Measurements from ENCODE around the gene LRP5. TPM values are rescaled to one million over a fixed set of nuclear protein-coding genes. Genes with fewer than 3 reads are reported as not detected.
"Not testable (repeated sequence)": the region's sequence is repeated elsewhere in the genome, so short reads cannot be mapped to it uniquely, and the experiment has no call there.

The LRP5 gene
- total RNA-seq, 2 experiments from 2014 or later: 10.5 to 15.3 TPM

DNA sequence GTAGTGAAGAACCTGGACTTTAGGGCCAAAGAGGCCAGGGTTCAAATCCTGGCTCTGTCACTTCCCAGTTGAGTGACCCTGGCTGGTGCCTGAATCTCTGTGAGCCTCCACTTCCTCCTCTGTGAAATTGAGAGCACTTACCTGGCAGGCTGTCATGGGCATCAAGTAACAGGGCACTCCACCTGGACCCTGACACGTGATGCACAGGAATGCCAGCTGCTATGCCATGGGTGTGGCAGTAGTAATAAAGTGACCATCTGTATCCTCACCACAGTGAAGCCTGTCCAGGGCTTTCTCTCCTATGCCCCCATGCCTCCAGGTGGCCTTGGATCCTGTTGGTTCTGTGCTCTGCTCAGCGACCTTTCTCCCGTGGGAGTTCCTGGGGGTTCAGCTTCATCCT, 118.4 kb downstream of the LRP5 start:
- ChIA-PET CTCF (interaction anchor here (0.7 to 1.2 kb wide), 2 partner anchors 173 to 1486 kb away, joined by 3 to 4 read pairs; no protein-coding TSS in a partner anchor), POLR2A (no interaction called here)
- H3K4me3 Mint-ChIP-seq: no peak overlapping the region
- TF ChIP-seq, protein P1, sequence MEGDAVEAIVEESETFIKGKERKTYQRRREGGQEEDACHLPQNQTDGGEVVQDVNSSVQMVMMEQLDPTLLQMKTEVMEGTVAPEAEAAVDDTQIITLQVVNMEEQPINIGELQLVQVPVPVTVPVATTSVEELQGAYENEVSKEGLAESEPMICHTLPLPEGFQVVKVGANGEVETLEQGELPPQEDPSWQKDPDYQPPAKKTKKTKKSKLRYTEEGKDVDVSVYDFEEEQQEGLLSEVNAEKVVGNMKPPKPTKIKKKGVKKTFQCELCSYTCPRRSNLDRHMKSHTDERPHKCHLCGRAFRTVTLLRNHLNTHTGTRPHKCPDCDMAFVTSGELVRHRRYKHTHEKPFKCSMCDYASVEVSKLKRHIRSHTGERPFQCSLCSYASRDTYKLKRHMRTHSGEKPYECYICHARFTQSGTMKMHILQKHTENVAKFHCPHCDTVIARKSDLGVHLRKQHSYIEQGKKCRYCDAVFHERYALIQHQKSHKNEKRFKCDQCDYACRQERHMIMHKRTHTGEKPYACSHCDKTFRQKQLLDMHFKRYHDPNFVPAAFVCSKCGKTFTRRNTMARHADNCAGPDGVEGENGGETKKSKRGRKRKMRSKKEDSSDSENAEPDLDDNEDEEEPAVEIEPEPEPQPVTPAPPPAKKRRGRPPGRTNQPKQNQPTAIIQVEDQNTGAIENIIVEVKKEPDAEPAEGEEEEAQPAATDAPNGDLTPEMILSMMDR (IDR thresholded peaks at IDR 0.05): no peak
- no peak overlapping the region for H3K27ac Mint-ChIP-seq
- peaks cover 25% of the 10 kb centered on the region for H3K36me3 Mint-ChIP-seq (ENCODE audit: low read depth)
- ATAC-seq: no peak
- H3K9me3 Mint-ChIP-seq: peaks cover 19% of the 10 kb centered on the region
- no peak for DNase-seq
- intact Hi-C loops (cut with micrococcal nuclease): no loop called here
- H3K4me1 Mint-ChIP-seq (ENCODE audit: low read depth): no peaks in the 10 kb centered on the region
- no peaks in the 10 kb centered on the region for H3K27me3 Mint-ChIP-seq

DNA sequence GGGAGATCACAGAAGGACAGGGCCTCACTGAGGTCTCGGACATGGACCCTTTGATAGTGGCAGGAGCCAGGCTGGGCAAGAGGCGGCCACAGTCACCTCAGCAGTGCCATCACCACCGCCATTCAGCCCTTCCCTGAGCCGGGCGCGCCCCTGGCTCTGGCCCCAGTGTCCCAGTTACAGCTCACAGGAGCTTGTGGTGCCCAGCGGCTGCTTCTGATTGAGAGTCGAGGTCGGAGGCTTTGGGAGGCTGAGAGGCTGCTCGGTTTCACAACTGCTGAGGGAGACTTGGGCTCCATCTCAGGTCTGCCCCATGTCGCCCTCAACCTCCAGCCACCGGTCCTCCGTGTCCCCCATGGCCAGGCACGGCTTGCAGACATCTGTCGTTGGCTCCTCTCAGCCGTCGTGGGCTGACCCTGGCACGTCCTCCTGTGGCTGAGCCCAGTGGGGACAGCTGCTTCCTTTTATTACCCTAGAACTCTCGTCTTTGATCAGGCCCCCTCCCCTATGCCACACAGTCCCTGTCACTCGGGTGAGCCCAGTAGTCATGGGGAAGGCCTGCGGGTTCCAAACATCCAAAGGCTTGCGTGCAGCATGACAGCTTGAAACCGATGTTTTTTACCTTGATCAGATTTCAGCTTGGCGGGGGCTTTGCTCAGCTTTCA, 119.7 kb downstream of the LRP5 start:
- no peak overlapping the region for H3K27ac Mint-ChIP-seq
- no peaks in the 10 kb centered on the region for H3K27me3 Mint-ChIP-seq
- ATAC-seq (no peak), DNase-seq (no peak)
- H3K36me3 Mint-ChIP-seq (ENCODE audit: low read depth): peaks cover 23% of the 10 kb centered on the region
- ChIA-PET POLR2A (no interaction called here), CTCF (interaction anchor here (1.2 kb wide), 1 partner anchor 175 kb away, joined by 3 read pairs; no protein-coding TSS in a partner anchor)
- TF ChIP-seq, protein P1 (IDR thresholded peaks at IDR 0.05): no peak
- intact Hi-C loops (cut with micrococcal nuclease): no loop called here
- H3K4me1 Mint-ChIP-seq (ENCODE audit: low read depth): no peaks in the 10 kb centered on the region
- H3K4me3 Mint-ChIP-seq: no peak overlapping the region
- peaks cover 19% of the 10 kb centered on the region for H3K9me3 Mint-ChIP-seq

DNA sequence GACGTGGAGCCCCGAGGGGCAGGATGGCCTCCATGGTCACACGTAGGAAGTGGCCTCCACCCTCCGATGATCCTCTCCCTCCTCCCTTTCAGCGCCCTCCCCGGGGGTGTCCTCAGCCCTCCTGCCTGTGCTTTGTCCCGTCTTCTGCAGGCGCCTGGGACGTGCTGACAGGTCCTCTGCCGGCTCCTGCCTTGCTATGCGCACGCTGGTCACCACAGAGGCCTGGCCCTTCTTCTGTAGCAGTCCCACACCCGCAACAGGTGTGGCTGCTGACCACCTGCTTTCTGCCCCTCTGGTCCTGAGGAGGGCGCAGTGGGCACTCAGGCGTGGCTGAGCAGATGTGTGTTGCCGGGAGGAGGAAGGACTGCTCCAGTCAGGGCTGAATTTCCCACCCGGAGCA, 120.5 kb downstream of the LRP5 start:
- peaks cover 19% of the 10 kb centered on the region for H3K9me3 Mint-ChIP-seq
- no peaks in the 10 kb centered on the region for H3K27me3 Mint-ChIP-seq
- POLR2A ChIA-PET: no interaction called here
- no peak overlapping the region for H3K27ac Mint-ChIP-seq
- peaks cover 25% of the 10 kb centered on the region for H3K36me3 Mint-ChIP-seq (ENCODE audit: low read depth)
- H3K4me3 Mint-ChIP-seq: no peak overlapping the region
- H3K4me1 Mint-ChIP-seq (ENCODE audit: low read depth): peaks cover 4% of the 10 kb centered on the region
- intact Hi-C loops (cut with micrococcal nuclease): no loop called here
- ATAC-seq: no peak
- TF ChIP-seq, protein P1 (IDR thresholded peaks at IDR 0.05): no peak
- no peak for DNase-seq
- CTCF ChIA-PET: no interaction called here

DNA sequence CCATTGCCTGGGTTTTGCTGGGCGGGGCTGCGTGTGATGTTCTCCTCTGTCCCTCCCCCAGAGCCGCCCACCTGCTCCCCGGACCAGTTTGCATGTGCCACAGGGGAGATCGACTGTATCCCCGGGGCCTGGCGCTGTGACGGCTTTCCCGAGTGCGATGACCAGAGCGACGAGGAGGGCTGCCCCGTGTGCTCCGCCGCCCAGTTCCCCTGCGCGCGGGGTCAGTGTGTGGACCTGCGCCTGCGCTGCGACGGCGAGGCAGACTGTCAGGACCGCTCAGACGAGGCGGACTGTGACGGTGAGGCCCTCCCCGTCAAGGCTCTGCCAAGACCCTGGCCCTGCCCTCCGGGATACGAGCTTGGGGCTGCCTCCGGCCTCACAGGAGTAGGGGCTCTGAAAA, 121.2 kb downstream of the LRP5 start:
- TF ChIP-seq, protein P1 (IDR thresholded peaks at IDR 0.05): no peak
- intact Hi-C loops (cut with micrococcal nuclease): no loop called here
- POLR2A ChIA-PET: no interaction called here
- no peak overlapping the region for H3K4me3 Mint-ChIP-seq
- peaks cover 16% of the 10 kb centered on the region for H3K9me3 Mint-ChIP-seq
- DNase-seq (no peak), ATAC-seq (no peak)
- H3K4me1 Mint-ChIP-seq (ENCODE audit: low read depth): peaks cover 4% of the 10 kb centered on the region
- H3K27me3 Mint-ChIP-seq: no peaks in the 10 kb centered on the region
- no peak overlapping the region for H3K27ac Mint-ChIP-seq
- H3K36me3 Mint-ChIP-seq (ENCODE audit: low read depth): peaks cover 21% of the 10 kb centered on the region
- CTCF ChIA-PET: no interaction called here

DNA sequence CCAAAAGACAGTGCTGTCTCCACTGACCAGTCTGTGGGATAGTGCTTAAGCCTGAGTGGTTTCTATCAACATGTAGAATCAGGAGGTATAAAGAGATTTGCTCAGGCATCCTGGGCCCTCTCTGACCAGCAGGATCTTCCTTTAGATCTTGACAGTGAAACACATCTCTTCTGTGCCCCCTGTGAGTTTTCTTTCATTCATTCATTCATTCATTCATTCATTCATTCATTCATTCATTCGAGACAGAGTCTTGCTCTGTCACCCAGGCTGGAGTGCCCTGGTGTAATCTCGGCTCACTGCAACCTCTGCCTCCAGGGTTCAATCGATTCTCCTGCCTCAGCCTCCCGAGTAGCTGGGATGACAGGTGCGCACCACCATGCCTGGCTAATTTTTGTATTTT, 121.8 kb downstream of the LRP5 start:
- intact Hi-C loops (cut with micrococcal nuclease); ATAC-seq; H3K4me3 Mint-ChIP-seq; DNase-seq; H3K27me3 Mint-ChIP-seq; H3K4me1 Mint-ChIP-seq (ENCODE audit: low read depth); CTCF ChIA-PET; POLR2A ChIA-PET; H3K27ac Mint-ChIP-seq: not testable (repeated sequence)
- Mint-ChIP-seq H3K9me3 (peaks cover 13% of the 10 kb centered on the region), H3K36me3 (ENCODE audit: low read depth) (peaks cover 17% of the 10 kb centered on the region)
